GM23248 (cell line): Measurements from ENCODE around the gene ARMC12. TPM values are rescaled to one million over a fixed set of nuclear protein-coding genes. Genes with fewer than 3 reads are reported as not detected.
"Not testable (repeated sequence)": the region's sequence is repeated elsewhere in the genome, so short reads cannot be mapped to it uniquely, and the experiment has no call there.

Experiments used
- DNase-seq: peaks from one replicate; pipeline ENCODE4 v3.0.0-alpha.2; 2015
- H2AFZ ChIP-seq: fragments of 200-600 bp; sonication (generic); 2 replicates; pipeline ENCODE4 v1.6.1; 2016; ENCODE audit warnings: antibody characterized with exemption
- H3F3A ChIP-seq: fragments of 200-600 bp; sonication (generic); 2 replicates; pipeline ENCODE4 v1.6.1; 2016; ENCODE audit warnings: mild to moderate bottlenecking, antibody characterized with exemption, mixed run types; ENCODE audit not compliant: insufficient read depth
- H3K27ac ChIP-seq: fragments of 200-600 bp; sonication (generic); 2 replicates; pipeline ENCODE4 v1.5.1; 2016; ENCODE audit warnings: mild to moderate bottlenecking
- H3K27me3 ChIP-seq: fragments of 200-600 bp; sonication (generic); replicated peaks from 2 replicates; pipeline ENCODE4 v1.6.1; 2016; ENCODE audit warnings: mild to moderate bottlenecking; ENCODE audit not compliant: insufficient read depth
- H3K36me3 ChIP-seq: fragments of 200-600 bp; sonication (generic); 2 replicates; pipeline ENCODE4 v1.6.1; 2016; ENCODE audit warnings: low read depth, mild to moderate bottlenecking
- H3K4me1 ChIP-seq: fragments of 200-600 bp; sonication (generic); 2 replicates; pipeline ENCODE4 v1.6.1; 2016; ENCODE audit warnings: mild to moderate bottlenecking; ENCODE audit not compliant: insufficient read depth
- H3K4me2 ChIP-seq: fragments of 200-600 bp; sonication (generic); one replicate; pipeline ENCODE4 v1.6.1; 2016; ENCODE audit warnings: mild to moderate bottlenecking; ENCODE audit not compliant: unreplicated experiment
- H3K4me3 ChIP-seq: fragments of 200-600 bp; sonication (generic); 2 replicates; pipeline ENCODE4 v1.5.1; 2016; ENCODE audit warnings: mild to moderate bottlenecking
- H3K79me2 ChIP-seq: fragments of 200-600 bp; sonication (generic); 2 replicates; pipeline ENCODE4 v1.6.1; 2016; ENCODE audit warnings: mild to moderate bottlenecking; ENCODE audit not compliant: insufficient read depth
- H3K9ac ChIP-seq: fragments of 200-600 bp; sonication (generic); 2 replicates; pipeline ENCODE4 v1.6.1; 2016; ENCODE audit warnings: mild to moderate bottlenecking
- H3K9me2 ChIP-seq: fragments of 200-600 bp; sonication (generic); 2 replicates; pipeline ENCODE4 v1.6.1; 2016; ENCODE audit warnings: mixed run types, mild to moderate bottlenecking, moderate library complexity; ENCODE audit not compliant: insufficient read depth
- H3K9me3 ChIP-seq: fragments of 200-600 bp; sonication (generic); one replicate; pipeline ENCODE4 v1.6.1; 2017; ENCODE audit warnings: low read depth
- H4K20me1 ChIP-seq: fragments of 200-600 bp; sonication (generic); 2 replicates; pipeline ENCODE4 v1.6.0; 2016; ENCODE audit not compliant: insufficient read depth
- EZH2 ChIP-seq: fragments of 200-600 bp; sonication (generic); IDR thresholded peaks from 2 replicates; pipeline ENCODE4 v1.6.1; 2018; ENCODE audit warnings: antibody characterized with exemption, mild to moderate bottlenecking; ENCODE audit not compliant: insufficient read depth, poor library complexity, severe bottlenecking
- EZH2phosphoT487 ChIP-seq: fragments of 200-600 bp; sonication (generic); IDR thresholded peaks from 2 replicates; pipeline ENCODE4 v1.6.1; 2018; ENCODE audit warnings: antibody characterized with exemption, moderate library complexity, mild to moderate bottlenecking, low read depth; ENCODE audit not compliant: insufficient read depth
- WGBS, 2 experiments: methylation state at CpG; one replicate each; pipeline ENCODE4 v1.1.6; 2015 to 2017; ENCODE audit warnings: low lambda C conversion rate in 2 of 2, low coverage in 1 of 2; ENCODE audit errors: missing lambda C conversion rate in 2 of 2; 5-methylcytosine and 5-hydroxymethylcytosine counted together
- in situ Hi-C: fragments of 300-500 bp; cut with MboI; formaldehyde crosslinking; loops from 2 replicates; pipeline ENCODE4 v1.15.0; 2020
- polyA plus RNA-seq: library from polyadenylated mRNA; unstranded; fragments of >200 nt; fragmentation: Nextera tagmentation; extraction: Ambion mirVana; gene quantifications from 2 replicates; pipeline ENCODE4 v1.2.1, GENCODE V29; 2016
- total RNA-seq: library from RNA; depleted of rRNA; stranded (reverse); fragments of >200 nt; shearing (Covaris generic); gene quantifications from 2 replicates; pipeline ENCODE4 v1.2.3, GENCODE V29; 2014

ARMC12 gene
- total and polyA plus RNA-seq, 2 experiments from 2014 or later = 0.26 TPM; not detected in 1

- Histone ChIP-seq H3K4me1 (peaks cover 11% of the 10 kb centered on the region), H3K9ac (no peak overlapping the region), H3K27me3 (no peaks in the 10 kb centered on the region), H4K20me1 (no peaks in the 10 kb centered on the region), H3F3A (0 out of 2 replicates have a peak, but pooled peaks cover 21% of the 10 kb centered on the region), H3K79me2 (peaks cover 18% of the 10 kb centered on the region), H3K27ac (no peak overlapping the region), H2AFZ (no peak overlapping the region), H3K9me2 (no peaks in the 10 kb centered on the region), H3K4me3 (no peak overlapping the region), H3K9me3 (no peaks in the 10 kb centered on the region), H3K4me2 (no peak overlapping the region), H3K36me3 (no peaks in the 10 kb centered on the region)
- in situ Hi-C loops = no loop called here
- TF ChIP-seq EZH2 = no peak
- TF ChIP-seq EZH2phosphoT487 = no peak
- WGBS, 2 experiments = 95 to 96% methylated on average over 9 of the region's 9 CpGs
- no peak for DNase-seq
Observed at GRCh38 chr6:35690484-35690883, 46.3 kb upstream of the ARMC12 start.

- in situ Hi-C loops = no loop called here
- H3K9ac ChIP-seq = no peak overlapping the region
- H3K4me1 ChIP-seq = peaks cover 11% of the 10 kb centered on the region
- H3K4me2 ChIP-seq = no peak overlapping the region
- H3K36me3 ChIP-seq = no peaks in the 10 kb centered on the region
- no peaks in the 10 kb centered on the region for H3K9me3 ChIP-seq
- H3K27ac ChIP-seq = no peak overlapping the region
- H3K9me2 ChIP-seq = no peaks in the 10 kb centered on the region
- H3K4me3 ChIP-seq = no peak overlapping the region
- TF ChIP-seq EZH2phosphoT487 (no peak), EZH2 (no peak)
- peak; percentile 76 for DNase-seq
- H4K20me1 ChIP-seq = no peaks in the 10 kb centered on the region
- peak overlapping the region; percentile 67 for H2AFZ ChIP-seq
- no peaks in the 10 kb centered on the region for H3K27me3 ChIP-seq
- WGBS, 2 experiments = 25 to 27% methylated on average over 10 of the region's 10 CpGs
- H3K79me2 ChIP-seq = peaks cover 11% of the 10 kb centered on the region
- H3F3A ChIP-seq = 0 out of 2 replicates have a peak, but pooled peaks cover 21% of the 10 kb centered on the region
Observed at GRCh38 chr6:35691027-35691824, 45.6 kb upstream of the ARMC12 start.

- Histone ChIP-seq H3K27ac (no peak overlapping the region), H3K4me1 (peaks cover 2% of the 10 kb centered on the region; the same call in 1 of the 2 replicates), H4K20me1 (no peaks in the 10 kb centered on the region), H3K4me2 (no peak overlapping the region), H3F3A (0 out of 2 replicates have a peak, but pooled peaks cover 10% of the 10 kb centered on the region), H2AFZ (no peak overlapping the region), H3K9ac (no peak overlapping the region), H3K9me2 (no peaks in the 10 kb centered on the region), H3K27me3 (no peaks in the 10 kb centered on the region), H3K79me2 (no peaks in the 10 kb centered on the region), H3K4me3 (no peak overlapping the region), H3K36me3 (no peaks in the 10 kb centered on the region), H3K9me3 (no peaks in the 10 kb centered on the region)
- 57 to 64% methylated on average over 2 of the region's 2 CpGs for WGBS, 2 experiments
- peak; percentile 55 for DNase-seq
- in situ Hi-C loops = no loop called here
- TF ChIP-seq EZH2 (no peak), EZH2phosphoT487 (no peak)
Observed at GRCh38 chr6:35694462-35694861, 42.4 kb upstream of the ARMC12 start.

- H3K4me1 ChIP-seq, H3K9ac ChIP-seq, H2AFZ ChIP-seq, H3K9me3 ChIP-seq, H3K4me2 ChIP-seq, H3K79me2 ChIP-seq, H3K9me2 ChIP-seq, H3K36me3 ChIP-seq, in situ Hi-C loops, H4K20me1 ChIP-seq, H3K27me3 ChIP-seq, H3K27ac ChIP-seq, H3F3A ChIP-seq, H3K4me3 ChIP-seq, DNase-seq: not testable (repeated sequence)
- 75 to 78% methylated on average over 7 of the region's 7 CpGs for WGBS, 2 experiments
Observed at GRCh38 chr6:35698430-35698829, 38.4 kb upstream of the ARMC12 start.
